Measurements from ENCODE around the gene NEDD9. TPM values are rescaled to one million over a fixed set of nuclear protein-coding genes. Genes with fewer than 3 reads are reported as not detected.

NEDD9 gene
- total and polyA plus RNA-seq, 2 of the 13 experiments (the other 11 are each of a cell fraction or from before 2014, with no cell fraction given) = 27.1 to 389 TPM

DNA sequence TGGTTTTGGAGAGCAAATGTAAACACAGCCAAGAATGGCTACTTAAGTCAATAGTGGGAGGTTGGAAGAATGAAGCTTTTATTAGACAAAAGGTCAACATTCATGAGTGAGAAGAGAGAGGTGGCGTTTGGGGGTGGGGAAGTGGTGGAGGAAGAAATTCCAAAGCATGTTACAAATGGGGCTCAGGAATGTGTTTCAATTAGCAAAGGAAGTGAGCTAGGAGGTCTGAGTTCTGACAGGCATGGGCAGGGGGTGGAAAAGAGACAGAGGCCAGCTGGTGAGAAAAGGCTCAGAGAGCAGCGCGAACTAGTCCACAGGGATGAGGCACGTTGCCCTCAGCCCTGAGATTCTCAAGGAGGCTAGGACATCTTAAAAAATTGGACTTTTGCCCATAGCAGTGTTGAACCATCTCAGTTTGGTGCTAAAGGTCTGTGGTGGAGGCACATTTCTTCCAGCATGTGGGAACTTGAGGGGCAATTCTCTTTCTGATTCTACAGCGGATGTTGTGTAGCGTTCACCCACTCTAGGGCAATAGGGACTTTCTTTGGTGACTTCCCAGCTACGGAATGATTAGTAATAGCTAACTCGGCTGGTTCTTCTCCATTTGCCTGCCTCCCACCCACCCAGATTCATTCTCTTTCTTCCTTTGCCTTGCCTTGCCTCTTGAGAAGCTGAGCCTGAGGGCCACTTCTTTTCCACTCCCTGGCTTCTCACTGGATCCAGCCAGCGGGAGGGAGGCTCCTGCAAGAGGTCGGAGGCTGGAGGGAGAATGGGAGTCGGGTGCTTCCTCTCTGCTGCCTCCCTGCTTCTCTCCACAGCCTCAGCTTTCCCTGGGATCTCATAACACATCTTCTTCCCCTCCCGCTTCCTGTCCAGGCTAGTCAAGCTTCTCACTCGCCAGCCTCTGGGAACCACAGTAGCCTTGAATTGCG, 45.1 kb upstream of the NEDD9 start (continued):
- TF ChIP-seq, protein P1, sequence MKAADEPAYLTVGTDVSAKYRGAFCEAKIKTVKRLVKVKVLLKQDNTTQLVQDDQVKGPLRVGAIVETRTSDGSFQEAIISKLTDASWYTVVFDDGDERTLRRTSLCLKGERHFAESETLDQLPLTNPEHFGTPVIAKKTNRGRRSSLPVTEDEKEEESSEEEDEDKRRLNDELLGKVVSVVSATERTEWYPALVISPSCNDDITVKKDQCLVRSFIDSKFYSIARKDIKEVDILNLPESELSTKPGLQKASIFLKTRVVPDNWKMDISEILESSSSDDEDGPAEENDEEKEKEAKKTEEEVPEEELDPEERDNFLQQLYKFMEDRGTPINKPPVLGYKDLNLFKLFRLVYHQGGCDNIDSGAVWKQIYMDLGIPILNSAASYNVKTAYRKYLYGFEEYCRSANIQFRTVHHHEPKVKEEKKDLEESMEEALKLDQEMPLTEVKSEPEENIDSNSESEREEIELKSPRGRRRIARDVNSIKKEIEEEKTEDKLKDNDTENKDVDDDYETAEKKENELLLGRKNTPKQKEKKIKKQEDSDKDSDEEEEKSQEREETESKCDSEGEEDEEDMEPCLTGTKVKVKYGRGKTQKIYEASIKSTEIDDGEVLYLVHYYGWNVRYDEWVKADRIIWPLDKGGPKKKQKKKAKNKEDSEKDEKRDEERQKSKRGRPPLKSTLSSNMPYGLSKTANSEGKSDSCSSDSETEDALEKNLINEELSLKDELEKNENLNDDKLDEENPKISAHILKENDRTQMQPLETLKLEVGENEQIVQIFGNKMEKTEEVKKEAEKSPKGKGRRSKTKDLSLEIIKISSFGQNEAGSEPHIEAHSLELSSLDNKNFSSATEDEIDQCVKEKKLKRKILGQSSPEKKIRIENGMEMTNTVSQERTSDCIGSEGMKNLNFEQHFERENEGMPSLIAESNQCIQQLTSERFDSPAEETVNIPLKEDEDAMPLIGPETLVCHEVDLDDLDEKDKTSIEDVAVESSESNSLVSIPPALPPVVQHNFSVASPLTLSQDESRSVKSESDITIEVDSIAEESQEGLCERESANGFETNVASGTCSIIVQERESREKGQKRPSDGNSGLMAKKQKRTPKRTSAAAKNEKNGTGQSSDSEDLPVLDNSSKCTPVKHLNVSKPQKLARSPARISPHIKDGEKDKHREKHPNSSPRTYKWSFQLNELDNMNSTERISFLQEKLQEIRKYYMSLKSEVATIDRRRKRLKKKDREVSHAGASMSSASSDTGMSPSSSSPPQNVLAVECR (CRISPR knock-in tag; IDR thresholded peaks at IDR 0.05; ENCODE audit: borderline replicate concordance) = peak; percentile 33; the same call in 1 of the 2 replicates
- TF ChIP-seq, protein P2, sequence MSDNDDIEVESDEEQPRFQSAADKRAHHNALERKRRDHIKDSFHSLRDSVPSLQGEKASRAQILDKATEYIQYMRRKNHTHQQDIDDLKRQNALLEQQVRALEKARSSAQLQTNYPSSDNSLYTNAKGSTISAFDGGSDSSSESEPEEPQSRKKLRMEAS (IDR thresholded peaks at IDR 0.05) = peak; percentile 42; the same call in 1 of the 2 replicates
- TF ChIP-seq, protein P3, sequence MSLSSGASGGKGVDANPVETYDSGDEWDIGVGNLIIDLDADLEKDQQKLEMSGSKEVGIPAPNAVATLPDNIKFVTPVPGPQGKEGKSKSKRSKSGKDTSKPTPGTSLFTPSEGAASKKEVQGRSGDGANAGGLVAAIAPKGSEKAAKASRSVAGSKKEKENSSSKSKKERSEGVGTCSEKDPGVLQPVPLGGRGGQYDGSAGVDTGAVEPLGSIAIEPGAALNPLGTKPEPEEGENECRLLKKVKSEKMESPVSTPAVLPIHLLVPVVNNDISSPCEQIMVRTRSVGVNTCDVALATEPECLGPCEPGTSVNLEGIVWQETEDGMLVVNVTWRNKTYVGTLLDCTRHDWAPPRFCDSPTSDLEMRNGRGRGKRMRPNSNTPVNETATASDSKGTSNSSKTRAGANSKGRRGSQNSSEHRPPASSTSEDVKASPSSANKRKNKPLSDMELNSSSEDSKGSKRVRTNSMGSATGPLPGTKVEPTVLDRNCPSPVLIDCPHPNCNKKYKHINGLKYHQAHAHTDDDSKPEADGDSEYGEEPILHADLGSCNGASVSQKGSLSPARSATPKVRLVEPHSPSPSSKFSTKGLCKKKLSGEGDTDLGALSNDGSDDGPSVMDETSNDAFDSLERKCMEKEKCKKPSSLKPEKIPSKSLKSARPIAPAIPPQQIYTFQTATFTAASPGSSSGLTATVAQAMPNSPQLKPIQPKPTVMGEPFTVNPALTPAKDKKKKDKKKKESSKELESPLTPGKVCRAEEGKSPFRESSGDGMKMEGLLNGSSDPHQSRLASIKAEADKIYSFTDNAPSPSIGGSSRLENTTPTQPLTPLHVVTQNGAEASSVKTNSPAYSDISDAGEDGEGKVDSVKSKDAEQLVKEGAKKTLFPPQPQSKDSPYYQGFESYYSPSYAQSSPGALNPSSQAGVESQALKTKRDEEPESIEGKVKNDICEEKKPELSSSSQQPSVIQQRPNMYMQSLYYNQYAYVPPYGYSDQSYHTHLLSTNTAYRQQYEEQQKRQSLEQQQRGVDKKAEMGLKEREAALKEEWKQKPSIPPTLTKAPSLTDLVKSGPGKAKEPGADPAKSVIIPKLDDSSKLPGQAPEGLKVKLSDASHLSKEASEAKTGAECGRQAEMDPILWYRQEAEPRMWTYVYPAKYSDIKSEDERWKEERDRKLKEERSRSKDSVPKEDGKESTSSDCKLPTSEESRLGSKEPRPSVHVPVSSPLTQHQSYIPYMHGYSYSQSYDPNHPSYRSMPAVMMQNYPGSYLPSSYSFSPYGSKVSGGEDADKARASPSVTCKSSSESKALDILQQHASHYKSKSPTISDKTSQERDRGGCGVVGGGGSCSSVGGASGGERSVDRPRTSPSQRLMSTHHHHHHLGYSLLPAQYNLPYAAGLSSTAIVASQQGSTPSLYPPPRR (CRISPR knock-in tag; IDR thresholded peaks at IDR 0.05; ENCODE audit: borderline replicate concordance) = peak; percentile 41; the same call in 1 of the 2 replicates
- TF ChIP-seq, protein P4, sequence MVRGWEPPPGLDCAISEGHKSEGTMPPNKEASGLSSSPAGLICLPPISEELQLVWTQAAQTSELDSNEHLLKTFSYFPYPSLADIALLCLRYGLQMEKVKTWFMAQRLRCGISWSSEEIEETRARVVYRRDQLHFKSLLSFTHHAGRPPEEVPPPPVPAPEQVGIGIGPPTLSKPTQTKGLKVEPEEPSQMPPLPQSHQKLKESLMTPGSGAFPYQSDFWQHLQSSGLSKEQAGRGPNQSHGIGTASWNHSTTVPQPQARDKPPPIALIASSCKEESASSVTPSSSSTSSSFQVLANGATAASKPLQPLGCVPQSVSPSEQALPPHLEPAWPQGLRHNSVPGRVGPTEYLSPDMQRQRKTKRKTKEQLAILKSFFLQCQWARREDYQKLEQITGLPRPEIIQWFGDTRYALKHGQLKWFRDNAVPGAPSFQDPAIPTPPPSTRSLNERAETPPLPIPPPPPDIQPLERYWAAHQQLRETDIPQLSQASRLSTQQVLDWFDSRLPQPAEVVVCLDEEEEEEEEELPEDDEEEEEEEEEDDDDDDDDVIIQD (CRISPR knock-in tag; IDR thresholded peaks at IDR 0.05; ENCODE audit: low read depth) = peak; percentile 33; the same call in 1 of the 2 replicates
- TF ChIP-seq, protein P5, sequence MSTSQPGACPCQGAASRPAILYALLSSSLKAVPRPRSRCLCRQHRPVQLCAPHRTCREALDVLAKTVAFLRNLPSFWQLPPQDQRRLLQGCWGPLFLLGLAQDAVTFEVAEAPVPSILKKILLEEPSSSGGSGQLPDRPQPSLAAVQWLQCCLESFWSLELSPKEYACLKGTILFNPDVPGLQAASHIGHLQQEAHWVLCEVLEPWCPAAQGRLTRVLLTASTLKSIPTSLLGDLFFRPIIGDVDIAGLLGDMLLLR (CRISPR knock-in tag; IDR thresholded peaks at IDR 0.05) = 0 out of 2 replicates have a peak, but pooled peaks have one; percentile 54
- no peak for TF ChIP-seq FOXP1 (IDR thresholded peaks at IDR 0.05)
- peak; percentile 65 for TF ChIP-seq FOXP1 (CRISPR knock-in tag; IDR thresholded peaks at IDR 0.05)
- TF ChIP-seq, protein P6, sequence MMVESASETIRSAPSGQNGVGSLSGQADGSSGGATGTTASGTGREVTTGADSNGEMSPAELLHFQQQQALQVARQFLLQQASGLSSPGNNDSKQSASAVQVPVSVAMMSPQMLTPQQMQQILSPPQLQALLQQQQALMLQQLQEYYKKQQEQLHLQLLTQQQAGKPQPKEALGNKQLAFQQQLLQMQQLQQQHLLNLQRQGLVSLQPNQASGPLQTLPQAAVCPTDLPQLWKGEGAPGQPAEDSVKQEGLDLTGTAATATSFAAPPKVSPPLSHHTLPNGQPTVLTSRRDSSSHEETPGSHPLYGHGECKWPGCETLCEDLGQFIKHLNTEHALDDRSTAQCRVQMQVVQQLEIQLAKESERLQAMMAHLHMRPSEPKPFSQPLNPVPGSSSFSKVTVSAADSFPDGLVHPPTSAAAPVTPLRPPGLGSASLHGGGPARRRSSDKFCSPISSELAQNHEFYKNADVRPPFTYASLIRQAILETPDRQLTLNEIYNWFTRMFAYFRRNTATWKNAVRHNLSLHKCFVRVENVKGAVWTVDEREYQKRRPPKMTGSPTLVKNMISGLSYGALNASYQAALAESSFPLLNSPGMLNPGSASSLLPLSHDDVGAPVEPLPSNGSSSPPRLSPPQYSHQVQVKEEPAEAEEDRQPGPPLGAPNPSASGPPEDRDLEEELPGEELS (CRISPR knock-in tag; IDR thresholded peaks at IDR 0.05) = peak; percentile 40; the same call in 1 of the 2 replicates
- TF ChIP-seq ZNF772 (CRISPR knock-in tag; IDR thresholded peaks at IDR 0.05) = no peak
- TF ChIP-seq NCOA5 (CRISPR knock-in tag; IDR thresholded peaks at IDR 0.05) = no peak
- TF ChIP-seq MAZ (IDR thresholded peaks at IDR 0.05; ENCODE audit: borderline replicate concordance, low read depth, low read length) = no peak
- TF ChIP-seq MAZ (CRISPR knock-in tag; IDR thresholded peaks at IDR 0.05; ENCODE audit: low read depth) = no peak

Data from HepG2 (cell line).